WTC11 (cell line): ENCODE results near the gene GARNL3.

Experiments used
- CTCF ChIP-seq: fragments of 200-600 bp; IDR thresholded peaks from 2 replicates; pipeline ENCODE4 v1.8.0; 2022; ENCODE audit warnings: antibody characterized with exemption
- FOXJ3 ChIP-seq: sonication (generic); formaldehyde crosslinking; IDR thresholded peaks from 2 replicates; pipeline ENCODE4 v1.9.0; 2021; ENCODE audit warnings: missing genetic modification reagents, mild to moderate bottlenecking, borderline replicate concordance
- IRF2 ChIP-seq: sonication (generic); formaldehyde crosslinking; IDR thresholded peaks from 2 replicates; pipeline ENCODE4 v1.8.0; 2022; ENCODE audit warnings: low read depth, missing genetic modification reagents, borderline replicate concordance
- MAX ChIP-seq: sonication (generic); formaldehyde crosslinking; IDR thresholded peaks from 2 replicates; pipeline ENCODE4 v1.8.0; 2022; ENCODE audit warnings: mild to moderate bottlenecking, missing genetic modification reagents
- MLX ChIP-seq: sonication (generic); formaldehyde crosslinking; IDR thresholded peaks from 2 replicates; pipeline ENCODE4 v1.8.1; 2023; ENCODE audit warnings: mild to moderate bottlenecking, missing genetic modification reagents, moderate library complexity
- MXD4 ChIP-seq: fragments of 250-450 bp; sonication (Bioruptor Pico); IDR thresholded peaks from 2 replicates; pipeline ENCODE4 v1.8.0; 2021; ENCODE audit warnings: mild to moderate bottlenecking, moderate library complexity, borderline replicate concordance
- PREB ChIP-seq: sonication (generic); formaldehyde crosslinking; IDR thresholded peaks from 2 replicates; pipeline ENCODE4 v1.8.1; 2022; ENCODE audit warnings: mild to moderate bottlenecking, missing genetic modification reagents, moderate library complexity, borderline replicate concordance
- SMAD3 ChIP-seq: sonication (generic); formaldehyde crosslinking; IDR thresholded peaks from 2 replicates; pipeline ENCODE4 v1.8.0; 2022; ENCODE audit warnings: missing genetic modification reagents, mild to moderate bottlenecking, borderline replicate concordance
- SOX15 ChIP-seq: fragments of 250-450 bp; sonication (Bioruptor Pico); IDR thresholded peaks from 2 replicates; pipeline ENCODE4 v1.9.0; 2021; ENCODE audit warnings: mild to moderate bottlenecking
- ZNF121 ChIP-seq: sonication (generic); formaldehyde crosslinking; IDR thresholded peaks from 2 replicates; pipeline ENCODE4 v1.8.0; 2023; ENCODE audit warnings: missing genetic modification reagents
- ZNF138 ChIP-seq: sonication (generic); formaldehyde crosslinking; conservative IDR thresholded peaks from 2 replicates; pipeline ENCODE4 v1.8.1; 2022; ENCODE audit warnings: mild to moderate bottlenecking, moderate library complexity, missing genetic modification reagents
- ZNF281 ChIP-seq: sonication (generic); formaldehyde crosslinking; IDR thresholded peaks from 2 replicates; pipeline ENCODE4 v1.8.0; 2023; ENCODE audit warnings: mild to moderate bottlenecking, missing genetic modification reagents

GRCh38 chr9:127319366-127320114 lies 55.0 kb downstream of the GARNL3 start:
- TF ChIP-seq CTCF = no peak
- no peak for TF ChIP-seq MXD4
- no peak for TF ChIP-seq PREB (CRISPR knock-in tag)
- no peak for TF ChIP-seq FOXJ3 (CRISPR knock-in tag)
- TF ChIP-seq MLX (CRISPR knock-in tag) = no peak
- no peak for TF ChIP-seq ZNF121 (CRISPR knock-in tag)
- TF ChIP-seq IRF2 (CRISPR knock-in tag) = no peak
- no peak for TF ChIP-seq SOX15 (CRISPR knock-in tag)
- TF ChIP-seq SMAD3 = no peak
- TF ChIP-seq ZNF281 (CRISPR knock-in tag) = no peak
- no peak for TF ChIP-seq ZNF138 (CRISPR knock-in tag)
- no peak for TF ChIP-seq MAX (CRISPR knock-in tag)
